PC-3 (cell line): ENCODE data around the gene TNFRSF25. TPM values are rescaled to one million over a fixed set of nuclear protein-coding genes. Genes with fewer than 3 reads are reported as not detected.

Experiments used
- ATAC-seq: fragments of 200-7000 bp; cut with Tn5 transposase; 2 replicates; pipeline ENCODE4 v1.9.1; 2020; ENCODE audit warnings: mild to moderate bottlenecking, moderate library complexity
- BruUV-seq: library from RNA; stranded (reverse); fragments of 400-500 nt; replicated peaks from 2 replicates; lab custom pipeline; 2021; lab: Mats Ljungman, UMichigan
- CTCF ChIA-PET: fragments of 300-600 bp; sonication (Branson Sonifier 250); formaldehyde crosslinking; loops from one replicate; lab custom pipeline; 2022; ENCODE audit warnings: antibody characterized with exemption; lab: Charles Lee
- POLR2A ChIA-PET: fragments of 300-600 bp; sonication (Branson Sonifier 250); formaldehyde crosslinking; loops from one replicate; lab custom pipeline; 2022; ENCODE audit warnings: antibody characterized with exemption; ENCODE audit not compliant: unreplicated experiment; lab: Charles Lee
- DNase-seq: peaks from one replicate; pipeline ENCODE4 v3.0.0-alpha.2; 2015
- H2AFZ ChIP-seq: fragments of 300-600 bp; sonication (generic); 2 replicates; pipeline ENCODE4 v1.6.0; 2016; ENCODE audit warnings: antibody characterized with exemption, low read length
- H3F3A ChIP-seq: fragments of 300-600 bp; sonication (generic); one replicate; pipeline ENCODE4 v1.6.0; 2017; ENCODE audit warnings: antibody characterized with exemption, low read length, control low read depth, mild to moderate bottlenecking; ENCODE audit not compliant: unreplicated experiment
- H3K27ac ChIP-seq: fragments of 300-600 bp; sonication (generic); 2 replicates; pipeline ENCODE4 v1.5.1; 2016; ENCODE audit warnings: mild to moderate bottlenecking, low read length
- H3K27me3 ChIP-seq: fragments of 300-600 bp; sonication (generic); 2 replicates; pipeline ENCODE4 v1.6.1; 2016; ENCODE audit warnings: low read length, mixed read lengths
- H3K36me3 ChIP-seq: fragments of 300-600 bp; sonication (generic); 2 replicates; pipeline ENCODE4 v1.6.1; 2016; ENCODE audit warnings: low read depth, mixed run types, low read length, mixed read lengths
- H3K4me1 ChIP-seq: fragments of 300-600 bp; sonication (generic); 2 replicates; pipeline ENCODE4 v1.5.1; 2016; ENCODE audit warnings: low read length; ENCODE audit not compliant: insufficient read depth
- H3K4me2 ChIP-seq: fragments of 300-600 bp; sonication (generic); 2 replicates; pipeline ENCODE4 v1.6.0; 2016; ENCODE audit warnings: low read length
- H3K4me3 ChIP-seq: fragments of 300-600 bp; sonication (generic); 2 replicates; pipeline ENCODE4 v1.5.1; 2016; ENCODE audit warnings: mild to moderate bottlenecking, low read length, mixed read lengths
- H3K79me2 ChIP-seq: fragments of 300-600 bp; sonication (generic); 2 replicates; pipeline ENCODE4 v1.6.1; 2017; ENCODE audit warnings: low read length, mixed read lengths
- H3K9ac ChIP-seq: fragments of 300-600 bp; sonication (generic); 2 replicates; pipeline ENCODE4 v1.6.0; 2016; ENCODE audit warnings: mild to moderate bottlenecking, low read length
- H3K9me2 ChIP-seq: fragments of 300-600 bp; sonication (generic); replicated peaks from 2 replicates; pipeline ENCODE4 v1.6.1; 2016; ENCODE audit warnings: mixed run types, low read length, mixed read lengths
- H3K9me3 ChIP-seq: fragments of 300-600 bp; sonication (generic); 2 replicates; pipeline ENCODE4 v1.6.1; 2016; ENCODE audit warnings: low read length, mixed read lengths
- H4K20me1 ChIP-seq: fragments of 300-600 bp; sonication (generic); 2 replicates; pipeline ENCODE4 v1.6.1; 2016; ENCODE audit warnings: low read length, mixed read lengths
- EZH2 ChIP-seq: fragments of 300-600 bp; sonication (generic); IDR thresholded peaks from one replicate; pipeline ENCODE4 v1.6.1; 2017; ENCODE audit warnings: antibody characterized with exemption, mild to moderate bottlenecking, low read length; ENCODE audit not compliant: unreplicated experiment
- EZH2phosphoT487 ChIP-seq: fragments of 300-600 bp; sonication (generic); IDR thresholded peaks from 2 replicates; pipeline ENCODE4 v1.6.1; 2018; ENCODE audit warnings: mild to moderate bottlenecking, antibody characterized with exemption, low read length, borderline replicate concordance
- intact Hi-C: fragments of 100-400 bp; cut with micrococcal nuclease; formaldehyde crosslinking; loops from 2 replicates; pipeline ENCODE4 v1.9.0; 2023
- total RNA-seq: library from RNA; depleted of rRNA; stranded (reverse); fragments of >200 nt; gene quantifications from 2 replicates; pipeline ENCODE4 v1.2.3, GENCODE V29; 2014
- TF ChIP-seq, protein P1 (sequence below): fragments of 300-600 bp; sonication (generic); conservative IDR thresholded peaks from 2 replicates; pipeline ENCODE4 v1.5.1; 2017; ENCODE audit warnings: antibody characterized with exemption, low read depth, mild to moderate bottlenecking, low read length

The TNFRSF25 gene
- total RNA-seq, 1 experiment from 2014 or later = 42.5 TPM

DNA sequence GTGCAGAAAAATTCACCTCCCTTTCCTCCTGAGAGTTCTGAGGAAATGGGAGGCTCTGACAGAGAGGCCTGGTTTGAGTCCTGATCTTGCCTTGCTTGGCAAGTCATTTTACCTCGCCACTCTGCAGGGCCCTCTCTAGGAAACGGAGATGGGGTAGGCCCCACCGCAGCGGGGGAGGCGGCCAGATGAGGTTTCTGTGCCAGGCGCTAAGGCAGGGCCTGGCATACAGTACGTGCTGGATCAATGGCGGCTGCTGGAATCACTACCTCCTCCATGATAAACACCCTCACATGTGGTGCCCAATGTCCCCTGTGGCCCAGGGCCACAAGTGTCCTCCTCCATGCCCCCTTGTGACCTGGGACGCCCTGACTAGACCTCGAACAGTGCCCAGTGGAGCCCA is 26.0 kb upstream of the TNFRSF25 start:
- ATAC-seq (peak; percentile 0), DNase-seq (no peak)
- Histone ChIP-seq H3K4me1 (peaks cover 52% of the 10 kb centered on the region), H2AFZ (no peak overlapping the region), H3K4me2 (peak overlapping the region; percentile 96), H3K4me3 (peak overlapping the region; percentile 89; the same call in 1 of the 2 replicates), H3K36me3 (no peaks in the 10 kb centered on the region), H4K20me1 (no peaks in the 10 kb centered on the region), H3K9me3 (no peaks in the 10 kb centered on the region), H3K79me2 (peaks cover 29% of the 10 kb centered on the region), H3F3A (peaks cover 7% of the 10 kb centered on the region), H3K27ac (peak overlapping the region; percentile 97), H3K9me2 (no peaks in the 10 kb centered on the region), H3K9ac (peak overlapping the region; percentile 93), H3K27me3 (no peaks in the 10 kb centered on the region)
- TF ChIP-seq, protein P1, sequence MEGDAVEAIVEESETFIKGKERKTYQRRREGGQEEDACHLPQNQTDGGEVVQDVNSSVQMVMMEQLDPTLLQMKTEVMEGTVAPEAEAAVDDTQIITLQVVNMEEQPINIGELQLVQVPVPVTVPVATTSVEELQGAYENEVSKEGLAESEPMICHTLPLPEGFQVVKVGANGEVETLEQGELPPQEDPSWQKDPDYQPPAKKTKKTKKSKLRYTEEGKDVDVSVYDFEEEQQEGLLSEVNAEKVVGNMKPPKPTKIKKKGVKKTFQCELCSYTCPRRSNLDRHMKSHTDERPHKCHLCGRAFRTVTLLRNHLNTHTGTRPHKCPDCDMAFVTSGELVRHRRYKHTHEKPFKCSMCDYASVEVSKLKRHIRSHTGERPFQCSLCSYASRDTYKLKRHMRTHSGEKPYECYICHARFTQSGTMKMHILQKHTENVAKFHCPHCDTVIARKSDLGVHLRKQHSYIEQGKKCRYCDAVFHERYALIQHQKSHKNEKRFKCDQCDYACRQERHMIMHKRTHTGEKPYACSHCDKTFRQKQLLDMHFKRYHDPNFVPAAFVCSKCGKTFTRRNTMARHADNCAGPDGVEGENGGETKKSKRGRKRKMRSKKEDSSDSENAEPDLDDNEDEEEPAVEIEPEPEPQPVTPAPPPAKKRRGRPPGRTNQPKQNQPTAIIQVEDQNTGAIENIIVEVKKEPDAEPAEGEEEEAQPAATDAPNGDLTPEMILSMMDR = no peak
- no peak for TF ChIP-seq EZH2phosphoT487
- no peak for TF ChIP-seq EZH2
- CTCF ChIA-PET = interaction anchor here (0.5 to 0.6 kb wide), 2 partner anchors 32 to 154 kb away, joined by 3 to 19 read pairs; no protein-coding TSS in a partner anchor
- POLR2A ChIA-PET = interaction anchor here (0.5 to 0.6 kb wide), 5 partner anchors 16 to 112 kb away, joined by 3 to 15 read pairs (median 3); no protein-coding TSS in a partner anchor
- BruUV-seq = no TSS peak
- intact Hi-C loops = loop anchor here (1.0 kb wide), 2 partner anchors 31 to 109 kb away; no protein-coding TSS in a partner anchor

DNA sequence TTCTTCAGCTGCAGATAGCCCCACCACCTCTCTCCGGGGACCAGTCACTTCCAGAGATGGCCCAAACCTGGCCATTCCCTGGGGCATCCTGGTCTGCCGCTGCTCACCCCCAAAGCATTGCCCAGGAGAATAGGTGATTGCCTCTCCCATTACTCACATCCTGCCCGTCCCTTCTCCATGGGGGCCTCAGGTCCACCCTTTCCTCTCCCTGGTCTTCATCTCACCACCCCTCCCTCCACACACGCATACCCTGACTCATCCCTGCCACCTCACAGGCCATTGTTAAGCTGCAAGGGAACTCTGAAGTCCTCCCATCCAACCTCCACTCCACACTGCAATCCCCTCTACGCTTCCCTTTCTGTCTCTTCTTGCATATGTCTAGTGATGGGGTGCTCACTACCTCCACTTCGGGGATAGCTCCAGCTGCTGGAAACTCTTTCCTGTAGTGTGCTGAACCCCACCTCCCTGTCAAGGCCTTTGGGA is 25.5 kb upstream of the TNFRSF25 start, which contains the start of gene PLEKHG5:
Gene PLEKHG5 (minus strand): TSS at position 188 of the 483 bp plus-strand sequence. CDS start 14,096 bp downstream, outside the sequence.
- H3K4me2 ChIP-seq = peak within 1 kb of the TSS; percentile 96
- H3K36me3 ChIP-seq = no peaks in the 10 kb centered on the region
- H4K20me1 ChIP-seq = no peaks in the 10 kb centered on the region
- H3K4me3 ChIP-seq = peak within 1 kb of the TSS; percentile 89
- BruUV-seq = no TSS peak
- H3K9ac ChIP-seq = peak within 1 kb of the TSS; percentile 93
- peak within 1 kb of the TSS; percentile 78 for H2AFZ ChIP-seq
- ChIA-PET POLR2A (interaction anchor here (0.5 to 0.6 kb wide), 5 partner anchors 16 to 113 kb away, joined by 3 to 15 read pairs (median 3); no protein-coding TSS in a partner anchor), CTCF (interaction anchor here (0.6 kb wide), 1 partner anchor 154 kb away, joined by 19 read pairs; no protein-coding TSS in a partner anchor)
- no peaks in the 10 kb centered on the region for H3K9me3 ChIP-seq
- intact Hi-C loops = loop anchor here (1.0 kb wide), 2 partner anchors 32 to 110 kb away; no protein-coding TSS in a partner anchor
- H3K4me1 ChIP-seq = peaks cover 52% of the 10 kb centered on the region
- H3F3A ChIP-seq = peaks cover 7% of the 10 kb centered on the region
- peak within 1 kb of the TSS; percentile 97 for H3K27ac ChIP-seq
- H3K9me2 ChIP-seq = no peaks in the 10 kb centered on the region
- ATAC-seq = peak; percentile 63
- TF ChIP-seq, protein P1 = no peak
- no peak for TF ChIP-seq EZH2phosphoT487
- no peak for TF ChIP-seq EZH2
- peak; percentile 99 for DNase-seq
- peaks cover 26% of the 10 kb centered on the region for H3K79me2 ChIP-seq
- H3K27me3 ChIP-seq = no peaks in the 10 kb centered on the region
